Panc1 (cell line): ENCODE data around the gene UBN2. TPM values are rescaled to one million over a fixed set of nuclear protein-coding genes. Genes with fewer than 3 reads are reported as not detected.

Experiments
- ATAC-seq: fragments of 200-7000 bp; cut with Tn5 transposase; 2 replicates; pipeline ENCODE4 v1.9.1; 2020; ENCODE audit warnings: mild to moderate bottlenecking, moderate library complexity
- BruUV-seq: library from RNA; stranded (reverse); fragments of 400-500 nt; replicated peaks from 2 replicates; lab custom pipeline; 2021; lab: Mats Ljungman, UMichigan
- CTCF ChIA-PET: fragments of 300-600 bp; sonication (Branson Sonifier 250); formaldehyde crosslinking; loops from one replicate; lab custom pipeline; 2022; ENCODE audit warnings: antibody characterized with exemption; lab: Charles Lee
- POLR2A ChIA-PET: fragments of 300-600 bp; sonication (Branson Sonifier 250); formaldehyde crosslinking; loops from one replicate; lab custom pipeline; 2022; ENCODE audit warnings: antibody characterized with exemption; lab: Charles Lee
- DNase-seq: peaks from one replicate; pipeline ENCODE4 v3.0.0-alpha.2; 2010; ENCODE audit warnings: low read depth, low spot score
- H3K27ac ChIP-seq: 2 replicates; pipeline ENCODE4 v1.5.1; 2011; ENCODE audit warnings: mild to moderate bottlenecking, low read length, inconsistent platforms
- H3K27me3 ChIP-seq: fragments of 200-500 bp; sonication (Bioruptor generic); 2 replicates; pipeline ENCODE4 v1.6.0; 2014; ENCODE audit warnings: low read length, inconsistent platforms; ENCODE audit not compliant: control insufficient read depth, insufficient read depth
- H3K36me3 ChIP-seq: fragments of 200-500 bp; sonication (Bioruptor generic); 2 replicates; pipeline ENCODE4 v1.5.1; 2014; ENCODE audit warnings: inconsistent platforms, mild to moderate bottlenecking, low read length, moderate library complexity; ENCODE audit not compliant: control insufficient read depth, insufficient read depth
- H3K4me1 ChIP-seq: 2 replicates; pipeline ENCODE4 v1.5.1; 2011; ENCODE audit warnings: inconsistent platforms, mild to moderate bottlenecking, low read length, moderate library complexity; ENCODE audit not compliant: control insufficient read depth, insufficient read depth
- H3K4me3 ChIP-seq, 2 experiments: 2 replicates each; pipeline ENCODE4 v1.5.1; 2011 to 2012; ENCODE audit warnings: low read depth in 2 of 2, low read length in 2 of 2, mild to moderate bottlenecking in 2 of 2, inconsistent platforms in 1 of 2, moderate library complexity in 1 of 2
- H3K9me3 ChIP-seq: fragments of 200-500 bp; sonication (Bioruptor generic); 2 replicates; pipeline ENCODE4 v1.5.1; 2014; ENCODE audit warnings: low read depth, mild to moderate bottlenecking, inconsistent platforms, low read length, moderate library complexity; ENCODE audit not compliant: control insufficient read depth, insufficient read depth
- CTCF ChIP-seq: fragments of 450-650 bp; IDR thresholded peaks from 2 replicates; pipeline ENCODE4 v1.5.1; 2017; ENCODE audit warnings: mild to moderate bottlenecking
- POLR2AphosphoS5 ChIP-seq: IDR thresholded peaks from 2 replicates; pipeline ENCODE4 v1.6.1; 2012; ENCODE audit warnings: mild to moderate bottlenecking, low read depth, low read length, moderate library complexity
- REST ChIP-seq, 2 experiments: IDR thresholded peaks; 2 replicates each; pipeline ENCODE4 v1.6.1; 2011 to 2012; ENCODE audit warnings: low read depth in 2 of 2, control low read depth in 1 of 2, low read length in 1 of 2, mild to moderate bottlenecking in 1 of 2, moderate library complexity in 1 of 2; ENCODE audit not compliant: insufficient read depth in 1 of 2
- SIN3A ChIP-seq: IDR thresholded peaks from 2 replicates; pipeline ENCODE4 v1.6.1; 2012; ENCODE audit warnings: low read depth, mild to moderate bottlenecking, low read length, moderate library complexity, borderline replicate concordance; ENCODE audit not compliant: insufficient read depth
- TCF7L2 ChIP-seq: IDR thresholded peaks from 2 replicates; pipeline ENCODE4 v1.6.1; 2011; ENCODE audit warnings: mild to moderate bottlenecking, low read depth, low read length, inconsistent platforms
- in situ Hi-C: cut with HindIII; loops from 2 replicates; pipeline ENCODE4 v1.10.0; 2016; ENCODE audit warnings: low sequenced_read_pairs, low pct_unique_long_range_greater_than_20kb
- intact Hi-C: fragments of 100-400 bp; cut with micrococcal nuclease; formaldehyde crosslinking; loops from one replicate; pipeline ENCODE4 v1.10.0; 2022; ENCODE audit not compliant: unreplicated experiment
- total RNA-seq: library from RNA; stranded (reverse); gene quantifications from one replicate; pipeline ENCODE4 v1.2.1, GENCODE V29; 2021; ENCODE audit not compliant: unreplicated experiment

UBN2 gene
- total RNA-seq, 1 experiment from 2014 or later, result 14.0 TPM

GRCh38 chr7:139189357-139189756 lies 41.7 kb upstream of the UBN2 start:
- Histone ChIP-seq H3K4me3 (no peak overlapping the region), H3K27ac (no peak overlapping the region), H3K27me3 (no peaks in the 10 kb centered on the region), H3K4me1 (no peaks in the 10 kb centered on the region), H3K9me3 (no peaks in the 10 kb centered on the region), H3K36me3 (no peaks in the 10 kb centered on the region)
- in situ Hi-C loops (no loop called here), intact Hi-C loops (no loop called here)
- BruUV-seq, result no TSS peak
- ChIA-PET POLR2A (no interaction called here), CTCF (no interaction called here)
- ATAC-seq (no peak), DNase-seq (no peak)
- TF ChIP-seq REST (IDR thresholded peaks at IDR 0.05; ENCODE audit: insufficient read depth in 1 of 2, low read depth in 2 of 2, low read length in 1 of 2) (no peak), TCF7L2 (no peak), POLR2AphosphoS5 (no peak), SIN3A (no peak), CTCF (no peak)

GRCh38 chr7:139192014-139192706 lies 38.9 kb upstream of the UBN2 start:
- ATAC-seq (no peak), DNase-seq (no peak)
- no peaks in the 10 kb centered on the region for H3K36me3 ChIP-seq
- POLR2A ChIA-PET, result no interaction called here
- no TSS peak for BruUV-seq
- no peaks in the 10 kb centered on the region for H3K27me3 ChIP-seq
- no peaks in the 10 kb centered on the region for H3K4me1 ChIP-seq
- TF ChIP-seq POLR2AphosphoS5 (no peak), REST (IDR thresholded peaks at IDR 0.05; ENCODE audit: insufficient read depth in 1 of 2, low read depth in 2 of 2, low read length in 1 of 2) (no peak), CTCF (no peak), TCF7L2 (no peak), SIN3A (no peak)
- H3K4me3 ChIP-seq, result no peak overlapping the region
- intact Hi-C loops, result no loop called here
- CTCF ChIA-PET, result no interaction called here
- H3K27ac ChIP-seq, result no peak overlapping the region
- in situ Hi-C loops, result no loop called here
- no peaks in the 10 kb centered on the region for H3K9me3 ChIP-seq
